HEK293 (cell line): ENCODE data around the gene NME5.

Experiments
- EGR2 ChIP-seq: fragments of 450-650 bp; formaldehyde crosslinking; IDR thresholded peaks from 2 replicates; pipeline ENCODE4 v1.5.1; 2016; ENCODE audit warnings: low read depth, missing biosample characterization, missing genetic modification characterization
- GFI1B ChIP-seq: fragments of 450-650 bp; formaldehyde crosslinking; IDR thresholded peaks from 2 replicates; pipeline ENCODE4 v1.5.1; 2016; ENCODE audit warnings: missing biosample characterization, missing genetic modification characterization
- GLI4 ChIP-seq: fragments of 450-650 bp; formaldehyde crosslinking; IDR thresholded peaks from 2 replicates; pipeline ENCODE4 v1.5.1; 2016; ENCODE audit warnings: missing biosample characterization, missing genetic modification characterization
- SP7 ChIP-seq: fragments of 450-650 bp; formaldehyde crosslinking; IDR thresholded peaks from 2 replicates; pipeline ENCODE4 v1.5.1; 2016; ENCODE audit warnings: missing biosample characterization, missing genetic modification characterization
- ZEB2 ChIP-seq: fragments of 450-650 bp; formaldehyde crosslinking; IDR thresholded peaks from 2 replicates; pipeline ENCODE4 v1.5.1; 2016; ENCODE audit warnings: missing biosample characterization, missing genetic modification characterization
- ZNF394 ChIP-seq: fragments of 450-650 bp; formaldehyde crosslinking; IDR thresholded peaks from 2 replicates; pipeline ENCODE4 v1.5.1; 2016; ENCODE audit warnings: missing biosample characterization, missing genetic modification characterization, mild to moderate bottlenecking, moderate library complexity, borderline replicate concordance
- ZNF561 ChIP-seq: fragments of 450-650 bp; IDR thresholded peaks from 2 replicates; pipeline ENCODE4 v1.5.1; 2018; ENCODE audit warnings: missing biosample characterization, missing genetic modification characterization, borderline replicate concordance
- ZNF777 ChIP-seq: fragments of 450-650 bp; formaldehyde crosslinking; IDR thresholded peaks from 2 replicates; pipeline ENCODE4 v1.5.1; 2017; ENCODE audit warnings: missing biosample characterization, missing genetic modification characterization, borderline replicate concordance
- ZNF837 ChIP-seq: fragments of 450-650 bp; formaldehyde crosslinking; IDR thresholded peaks from 2 replicates; pipeline ENCODE4 v1.5.1; 2016; ENCODE audit warnings: missing biosample characterization, missing genetic modification characterization
- TF ChIP-seq, protein P1 (sequence below): fragments of 450-650 bp; formaldehyde crosslinking; IDR thresholded peaks from 2 replicates; pipeline ENCODE4 v1.5.1; 2016; ENCODE audit warnings: missing biosample characterization, missing genetic modification characterization
- TF ChIP-seq, protein P2 (sequence below): fragments of 450-650 bp; formaldehyde crosslinking; IDR thresholded peaks from 2 replicates; pipeline ENCODE4 v1.5.1; 2017; ENCODE audit warnings: missing biosample characterization, missing genetic modification characterization
- TF ChIP-seq, protein P3 (sequence below): fragments of 450-650 bp; formaldehyde crosslinking; IDR thresholded peaks from 2 replicates; pipeline ENCODE4 v1.5.1; 2016; ENCODE audit warnings: missing biosample characterization, missing genetic modification characterization, borderline replicate concordance
- TF ChIP-seq, protein P4 (sequence below): fragments of 450-650 bp; formaldehyde crosslinking; IDR thresholded peaks from 2 replicates; pipeline ENCODE4 v1.5.1; 2017; ENCODE audit warnings: missing biosample characterization, missing genetic modification characterization
- TF ChIP-seq, protein P5 (sequence below): fragments of 450-650 bp; IDR thresholded peaks from 2 replicates; pipeline ENCODE4 v1.5.1; 2018; ENCODE audit warnings: missing biosample characterization, mild to moderate bottlenecking, missing genetic modification characterization
- TF ChIP-seq, protein P6 (sequence below): fragments of 450-650 bp; formaldehyde crosslinking; IDR thresholded peaks from 2 replicates; pipeline ENCODE4 v1.5.1; 2016; ENCODE audit warnings: missing biosample characterization, missing genetic modification characterization, borderline replicate concordance

NME5 gene

DNA sequence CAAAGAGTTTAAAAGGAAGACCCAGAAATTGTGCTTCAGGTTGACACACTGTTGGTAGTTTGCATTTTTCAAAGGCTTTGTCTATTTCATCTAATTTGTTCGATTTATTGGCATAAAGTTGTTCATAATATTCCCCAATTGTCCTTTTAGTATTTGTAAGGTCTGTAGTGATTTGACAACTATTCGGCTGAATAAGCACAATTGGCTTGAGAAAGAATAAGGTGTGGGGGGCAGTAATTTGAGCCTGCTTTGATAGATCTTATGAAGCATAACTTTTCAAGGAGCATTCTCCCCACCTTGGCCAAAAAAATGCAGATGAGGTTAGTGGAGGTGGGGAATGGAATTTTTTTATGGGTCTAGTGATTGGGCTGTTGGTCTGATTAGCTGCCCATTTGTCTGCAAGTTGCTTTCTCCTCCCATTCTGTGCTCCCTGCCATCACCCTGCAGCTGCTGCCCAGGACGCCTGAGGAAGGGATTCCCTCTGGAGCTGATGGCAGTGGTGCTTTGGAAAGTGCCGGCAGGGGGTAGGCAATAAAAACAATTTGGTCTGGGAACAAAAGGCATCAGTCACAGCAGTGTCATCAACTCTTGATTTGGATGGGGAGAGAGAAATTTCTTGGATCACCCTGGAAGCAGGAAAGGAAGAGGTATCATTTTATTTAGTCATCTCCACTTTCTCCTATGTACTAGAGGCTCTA, 28.8 kb downstream of the NME5 start (continued):
- TF ChIP-seq, protein P1, sequence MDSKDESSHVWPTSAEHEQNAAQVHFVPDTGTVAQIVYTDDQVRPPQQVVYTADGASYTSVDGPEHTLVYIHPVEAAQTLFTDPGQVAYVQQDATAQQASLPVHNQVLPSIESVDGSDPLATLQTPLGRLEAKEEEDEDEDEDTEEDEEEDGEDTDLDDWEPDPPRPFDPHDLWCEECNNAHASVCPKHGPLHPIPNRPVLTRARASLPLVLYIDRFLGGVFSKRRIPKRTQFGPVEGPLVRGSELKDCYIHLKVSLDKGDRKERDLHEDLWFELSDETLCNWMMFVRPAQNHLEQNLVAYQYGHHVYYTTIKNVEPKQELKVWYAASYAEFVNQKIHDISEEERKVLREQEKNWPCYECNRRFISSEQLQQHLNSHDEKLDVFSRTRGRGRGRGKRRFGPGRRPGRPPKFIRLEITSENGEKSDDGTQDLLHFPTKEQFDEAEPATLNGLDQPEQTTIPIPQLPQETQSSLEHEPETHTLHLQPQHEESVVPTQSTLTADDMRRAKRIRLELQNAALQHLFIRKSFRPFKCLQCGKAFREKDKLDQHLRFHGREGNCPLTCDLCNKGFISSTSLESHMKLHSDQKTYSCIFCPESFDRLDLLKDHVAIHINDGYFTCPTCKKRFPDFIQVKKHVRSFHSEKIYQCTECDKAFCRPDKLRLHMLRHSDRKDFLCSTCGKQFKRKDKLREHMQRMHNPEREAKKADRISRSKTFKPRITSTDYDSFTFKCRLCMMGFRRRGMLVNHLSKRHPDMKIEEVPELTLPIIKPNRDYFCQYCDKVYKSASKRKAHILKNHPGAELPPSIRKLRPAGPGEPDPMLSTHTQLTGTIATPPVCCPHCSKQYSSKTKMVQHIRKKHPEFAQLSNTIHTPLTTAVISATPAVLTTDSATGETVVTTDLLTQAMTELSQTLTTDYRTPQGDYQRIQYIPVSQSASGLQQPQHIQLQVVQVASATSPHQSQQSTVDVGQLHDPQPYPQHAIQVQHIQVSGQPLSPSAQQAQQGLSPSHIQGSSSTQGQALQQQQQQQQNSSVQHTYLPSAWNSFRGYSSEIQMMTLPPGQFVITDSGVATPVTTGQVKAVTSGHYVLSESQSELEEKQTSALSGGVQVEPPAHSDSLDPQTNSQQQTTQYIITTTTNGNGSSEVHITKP (tag by site-specific recombination), result peak; percentile 63
- TF ChIP-seq ZEB2 (tag by site-specific recombination), result peak; percentile 72
- no peak for TF ChIP-seq ZNF777 (tag by site-specific recombination)
- TF ChIP-seq SP7 (tag by site-specific recombination), result peak; percentile 89
- TF ChIP-seq GLI4 (tag by site-specific recombination), result no peak
- TF ChIP-seq, protein P2, sequence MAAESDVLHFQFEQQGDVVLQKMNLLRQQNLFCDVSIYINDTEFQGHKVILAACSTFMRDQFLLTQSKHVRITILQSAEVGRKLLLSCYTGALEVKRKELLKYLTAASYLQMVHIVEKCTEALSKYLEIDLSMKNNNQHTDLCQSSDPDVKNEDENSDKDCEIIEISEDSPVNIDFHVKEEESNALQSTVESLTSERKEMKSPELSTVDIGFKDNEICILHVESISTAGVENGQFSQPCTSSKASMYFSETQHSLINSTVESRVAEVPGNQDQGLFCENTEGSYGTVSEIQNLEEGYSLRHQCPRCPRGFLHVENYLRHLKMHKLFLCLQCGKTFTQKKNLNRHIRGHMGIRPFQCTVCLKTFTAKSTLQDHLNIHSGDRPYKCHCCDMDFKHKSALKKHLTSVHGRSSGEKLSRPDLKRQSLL (tag by site-specific recombination), result no peak
- TF ChIP-seq EGR2 (tag by site-specific recombination), result peak; percentile 55; the same call in 1 of the 2 replicates
- TF ChIP-seq GFI1B, result peak; percentile 44; the same call in 1 of the 2 replicates
- peak; percentile 58; the same call in 1 of the 2 replicates for TF ChIP-seq ZNF561 (tag by site-specific recombination)
- TF ChIP-seq, protein P3, sequence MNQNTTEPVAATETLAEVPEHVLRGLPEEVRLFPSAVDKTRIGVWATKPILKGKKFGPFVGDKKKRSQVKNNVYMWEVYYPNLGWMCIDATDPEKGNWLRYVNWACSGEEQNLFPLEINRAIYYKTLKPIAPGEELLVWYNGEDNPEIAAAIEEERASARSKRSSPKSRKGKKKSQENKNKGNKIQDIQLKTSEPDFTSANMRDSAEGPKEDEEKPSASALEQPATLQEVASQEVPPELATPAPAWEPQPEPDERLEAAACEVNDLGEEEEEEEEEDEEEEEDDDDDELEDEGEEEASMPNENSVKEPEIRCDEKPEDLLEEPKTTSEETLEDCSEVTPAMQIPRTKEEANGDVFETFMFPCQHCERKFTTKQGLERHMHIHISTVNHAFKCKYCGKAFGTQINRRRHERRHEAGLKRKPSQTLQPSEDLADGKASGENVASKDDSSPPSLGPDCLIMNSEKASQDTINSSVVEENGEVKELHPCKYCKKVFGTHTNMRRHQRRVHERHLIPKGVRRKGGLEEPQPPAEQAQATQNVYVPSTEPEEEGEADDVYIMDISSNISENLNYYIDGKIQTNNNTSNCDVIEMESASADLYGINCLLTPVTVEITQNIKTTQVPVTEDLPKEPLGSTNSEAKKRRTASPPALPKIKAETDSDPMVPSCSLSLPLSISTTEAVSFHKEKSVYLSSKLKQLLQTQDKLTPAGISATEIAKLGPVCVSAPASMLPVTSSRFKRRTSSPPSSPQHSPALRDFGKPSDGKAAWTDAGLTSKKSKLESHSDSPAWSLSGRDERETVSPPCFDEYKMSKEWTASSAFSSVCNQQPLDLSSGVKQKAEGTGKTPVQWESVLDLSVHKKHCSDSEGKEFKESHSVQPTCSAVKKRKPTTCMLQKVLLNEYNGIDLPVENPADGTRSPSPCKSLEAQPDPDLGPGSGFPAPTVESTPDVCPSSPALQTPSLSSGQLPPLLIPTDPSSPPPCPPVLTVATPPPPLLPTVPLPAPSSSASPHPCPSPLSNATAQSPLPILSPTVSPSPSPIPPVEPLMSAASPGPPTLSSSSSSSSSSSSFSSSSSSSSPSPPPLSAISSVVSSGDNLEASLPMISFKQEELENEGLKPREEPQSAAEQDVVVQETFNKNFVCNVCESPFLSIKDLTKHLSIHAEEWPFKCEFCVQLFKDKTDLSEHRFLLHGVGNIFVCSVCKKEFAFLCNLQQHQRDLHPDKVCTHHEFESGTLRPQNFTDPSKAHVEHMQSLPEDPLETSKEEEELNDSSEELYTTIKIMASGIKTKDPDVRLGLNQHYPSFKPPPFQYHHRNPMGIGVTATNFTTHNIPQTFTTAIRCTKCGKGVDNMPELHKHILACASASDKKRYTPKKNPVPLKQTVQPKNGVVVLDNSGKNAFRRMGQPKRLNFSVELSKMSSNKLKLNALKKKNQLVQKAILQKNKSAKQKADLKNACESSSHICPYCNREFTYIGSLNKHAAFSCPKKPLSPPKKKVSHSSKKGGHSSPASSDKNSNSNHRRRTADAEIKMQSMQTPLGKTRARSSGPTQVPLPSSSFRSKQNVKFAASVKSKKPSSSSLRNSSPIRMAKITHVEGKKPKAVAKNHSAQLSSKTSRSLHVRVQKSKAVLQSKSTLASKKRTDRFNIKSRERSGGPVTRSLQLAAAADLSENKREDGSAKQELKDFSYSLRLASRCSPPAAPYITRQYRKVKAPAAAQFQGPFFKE (tag by site-specific recombination), result no peak
- no peak for TF ChIP-seq ZNF837 (tag by site-specific recombination)
- peak; percentile 28; the same call in 1 of the 2 replicates for TF ChIP-seq ZNF394 (tag by site-specific recombination)
- TF ChIP-seq, protein P4, sequence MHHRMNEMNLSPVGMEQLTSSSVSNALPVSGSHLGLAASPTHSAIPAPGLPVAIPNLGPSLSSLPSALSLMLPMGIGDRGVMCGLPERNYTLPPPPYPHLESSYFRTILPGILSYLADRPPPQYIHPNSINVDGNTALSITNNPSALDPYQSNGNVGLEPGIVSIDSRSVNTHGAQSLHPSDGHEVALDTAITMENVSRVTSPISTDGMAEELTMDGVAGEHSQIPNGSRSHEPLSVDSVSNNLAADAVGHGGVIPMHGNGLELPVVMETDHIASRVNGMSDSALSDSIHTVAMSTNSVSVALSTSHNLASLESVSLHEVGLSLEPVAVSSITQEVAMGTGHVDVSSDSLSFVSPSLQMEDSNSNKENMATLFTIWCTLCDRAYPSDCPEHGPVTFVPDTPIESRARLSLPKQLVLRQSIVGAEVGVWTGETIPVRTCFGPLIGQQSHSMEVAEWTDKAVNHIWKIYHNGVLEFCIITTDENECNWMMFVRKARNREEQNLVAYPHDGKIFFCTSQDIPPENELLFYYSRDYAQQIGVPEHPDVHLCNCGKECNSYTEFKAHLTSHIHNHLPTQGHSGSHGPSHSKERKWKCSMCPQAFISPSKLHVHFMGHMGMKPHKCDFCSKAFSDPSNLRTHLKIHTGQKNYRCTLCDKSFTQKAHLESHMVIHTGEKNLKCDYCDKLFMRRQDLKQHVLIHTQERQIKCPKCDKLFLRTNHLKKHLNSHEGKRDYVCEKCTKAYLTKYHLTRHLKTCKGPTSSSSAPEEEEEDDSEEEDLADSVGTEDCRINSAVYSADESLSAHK (tag by site-specific recombination), result 0 out of 2 replicates have a peak, but pooled peaks have one; percentile 18
- TF ChIP-seq, protein P5, sequence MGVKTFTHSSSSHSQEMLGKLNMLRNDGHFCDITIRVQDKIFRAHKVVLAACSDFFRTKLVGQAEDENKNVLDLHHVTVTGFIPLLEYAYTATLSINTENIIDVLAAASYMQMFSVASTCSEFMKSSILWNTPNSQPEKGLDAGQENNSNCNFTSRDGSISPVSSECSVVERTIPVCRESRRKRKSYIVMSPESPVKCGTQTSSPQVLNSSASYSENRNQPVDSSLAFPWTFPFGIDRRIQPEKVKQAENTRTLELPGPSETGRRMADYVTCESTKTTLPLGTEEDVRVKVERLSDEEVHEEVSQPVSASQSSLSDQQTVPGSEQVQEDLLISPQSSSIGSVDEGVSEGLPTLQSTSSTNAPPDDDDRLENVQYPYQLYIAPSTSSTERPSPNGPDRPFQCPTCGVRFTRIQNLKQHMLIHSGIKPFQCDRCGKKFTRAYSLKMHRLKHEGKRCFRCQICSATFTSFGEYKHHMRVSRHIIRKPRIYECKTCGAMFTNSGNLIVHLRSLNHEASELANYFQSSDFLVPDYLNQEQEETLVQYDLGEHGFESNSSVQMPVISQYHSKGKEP, result 0 out of 2 replicates have a peak, but pooled peaks have one; percentile 58
- TF ChIP-seq, protein P6, sequence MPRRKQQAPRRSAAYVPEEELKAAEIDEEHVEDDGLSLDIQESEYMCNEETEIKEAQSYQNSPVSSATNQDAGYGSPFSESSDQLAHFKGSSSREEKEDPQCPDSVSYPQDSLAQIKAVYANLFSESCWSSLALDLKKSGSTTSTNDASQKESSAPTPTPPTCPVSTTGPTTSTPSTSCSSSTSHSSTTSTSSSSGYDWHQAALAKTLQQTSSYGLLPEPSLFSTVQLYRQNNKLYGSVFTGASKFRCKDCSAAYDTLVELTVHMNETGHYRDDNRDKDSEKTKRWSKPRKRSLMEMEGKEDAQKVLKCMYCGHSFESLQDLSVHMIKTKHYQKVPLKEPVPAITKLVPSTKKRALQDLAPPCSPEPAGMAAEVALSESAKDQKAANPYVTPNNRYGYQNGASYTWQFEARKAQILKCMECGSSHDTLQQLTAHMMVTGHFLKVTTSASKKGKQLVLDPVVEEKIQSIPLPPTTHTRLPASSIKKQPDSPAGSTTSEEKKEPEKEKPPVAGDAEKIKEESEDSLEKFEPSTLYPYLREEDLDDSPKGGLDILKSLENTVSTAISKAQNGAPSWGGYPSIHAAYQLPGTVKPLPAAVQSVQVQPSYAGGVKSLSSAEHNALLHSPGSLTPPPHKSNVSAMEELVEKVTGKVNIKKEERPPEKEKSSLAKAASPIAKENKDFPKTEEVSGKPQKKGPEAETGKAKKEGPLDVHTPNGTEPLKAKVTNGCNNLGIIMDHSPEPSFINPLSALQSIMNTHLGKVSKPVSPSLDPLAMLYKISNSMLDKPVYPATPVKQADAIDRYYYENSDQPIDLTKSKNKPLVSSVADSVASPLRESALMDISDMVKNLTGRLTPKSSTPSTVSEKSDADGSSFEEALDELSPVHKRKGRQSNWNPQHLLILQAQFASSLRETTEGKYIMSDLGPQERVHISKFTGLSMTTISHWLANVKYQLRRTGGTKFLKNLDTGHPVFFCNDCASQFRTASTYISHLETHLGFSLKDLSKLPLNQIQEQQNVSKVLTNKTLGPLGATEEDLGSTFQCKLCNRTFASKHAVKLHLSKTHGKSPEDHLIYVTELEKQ (tag by site-specific recombination), result peak; percentile 82; the same call in 1 of the 2 replicates
